A549 treated with ZK216348 at 1 μM for 4 hours (cell line): ENCODE results near the gene CDS2. TPM values are rescaled to one million over a fixed set of nuclear protein-coding genes. Genes with fewer than 3 reads are reported as not detected.

ENCODE experiments used
- total RNA-seq: library from RNA; stranded (reverse); fragments of 200-300 nt; extraction: Qiagen RNA extraction; gene quantifications from 5 replicates; pipeline ENCODE4 v1.2.3, GENCODE V29; 2022; ENCODE audit warnings: low read depth

CDS2 gene
- 42.3 to 66.4 TPM (median 59.8 TPM) in 5 replicates for total RNA-seq

DNA sequence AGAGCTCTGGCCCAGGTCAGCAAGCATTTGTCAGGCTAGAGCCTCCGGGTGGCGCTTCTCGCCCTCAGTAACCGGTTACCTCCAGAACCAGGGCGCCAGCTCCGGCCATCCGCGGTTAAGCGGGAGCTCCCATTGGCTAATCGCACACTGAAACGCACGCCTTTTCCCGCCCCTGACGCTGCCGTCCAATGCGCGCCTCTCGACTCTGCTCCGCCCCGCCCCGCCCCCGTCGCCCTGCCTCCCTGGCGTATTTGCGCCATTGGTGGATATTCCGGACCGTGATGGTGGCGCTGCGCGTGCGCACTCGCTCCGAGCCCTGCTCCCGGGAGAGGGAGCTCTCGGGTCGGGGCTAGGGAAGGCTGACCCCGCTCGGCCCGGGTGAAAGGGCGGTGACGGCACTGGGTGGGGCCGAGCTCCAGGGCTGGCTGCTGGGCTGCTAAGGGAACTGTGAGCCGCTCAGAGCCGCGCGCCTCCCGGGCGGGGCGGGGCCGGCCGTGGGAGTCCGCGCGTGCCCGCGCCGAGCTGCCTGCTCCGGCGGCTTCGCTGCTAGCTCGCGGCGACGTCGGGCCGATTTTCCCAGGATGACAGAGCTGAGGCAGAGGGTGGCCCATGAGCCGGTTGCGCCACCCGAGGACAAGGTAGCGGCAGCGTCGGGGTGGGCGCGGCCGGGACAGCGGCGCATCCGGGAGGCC, at the start of gene CDS2:
TSS of gene CDS2 (plus strand) at position 497 of the 692 bp plus-strand sequence. CDS start at position 582, 85 bp downstream.

DNA sequence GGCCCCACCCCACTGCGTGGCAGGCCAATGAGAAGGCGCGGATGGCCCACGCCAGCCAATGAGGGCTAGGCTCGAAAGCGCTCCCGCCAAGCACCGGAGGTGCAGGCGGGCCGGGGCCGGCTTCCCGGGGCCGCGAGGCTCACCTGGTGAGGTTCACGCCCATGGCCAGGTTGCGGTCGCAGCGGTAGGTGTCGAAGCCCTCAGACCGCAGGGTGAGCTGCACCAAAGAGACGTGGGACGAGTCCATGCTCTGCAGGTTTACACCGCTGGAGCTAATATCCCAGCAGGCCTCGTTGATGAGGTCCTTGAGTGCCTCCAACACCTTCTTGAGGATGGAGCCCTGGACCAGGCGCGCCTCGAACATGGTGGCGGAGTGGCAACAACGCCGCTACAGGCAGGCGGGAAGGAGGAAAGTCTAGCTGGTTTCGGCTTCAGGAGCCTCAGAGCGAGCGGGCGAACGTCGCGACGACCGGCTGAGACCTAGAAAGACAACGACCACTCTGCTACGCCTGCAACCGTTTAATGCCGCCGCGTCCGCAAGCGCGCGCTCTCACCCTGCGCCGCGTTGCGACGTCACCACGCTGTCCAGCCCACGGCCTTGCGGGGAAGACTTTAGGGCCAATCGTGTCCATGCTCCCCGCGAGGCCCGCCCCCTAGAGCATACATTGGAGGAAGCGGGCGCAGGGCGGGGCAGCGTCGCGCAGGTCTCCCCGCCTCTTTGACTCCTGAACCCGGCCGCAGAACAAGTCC, 7.2 kb upstream of the CDS2 start, which contains the start of gene PCNA:
TSS of gene PCNA (minus strand) at position 524 of the 750 bp plus-strand sequence. CDS start at position 364, 160 bp downstream.

Other genes starting within 250 kb of the CDS2 start
- gene SLC23A2, start 125.5 kb upstream of the CDS2 start, total RNA-seq: 11.5 to 16.7 TPM (median 14.9 TPM) in 5 replicates
- gene TMEM230, start 13.9 kb upstream of the CDS2 start, total RNA-seq: 89.1 to 112 TPM (median 107 TPM) in 5 replicates
- gene PCNA, start 7.0 kb upstream of the CDS2 start, total RNA-seq: 374 to 447 TPM (median 389 TPM) in 5 replicates
- not detected in 5 replicates for gene PROKR2, start 189.9 kb downstream of the CDS2 start, total RNA-seq